K562 (cell line): ENCODE results near the gene SYS1. TPM values are rescaled to one million over a fixed set of nuclear protein-coding genes. Genes with fewer than 3 reads are reported as not detected.

Experiments
- CREBBP ChIP-seq: IDR thresholded peaks from one replicate; pipeline ENCODE4 v1.6.1; 2012; ENCODE audit warnings: low read depth, mild to moderate bottlenecking, control low read depth, inconsistent platforms, low read length
- ELF2 ChIP-seq: fragments of 250-450 bp; sonication (Bioruptor Pico); IDR thresholded peaks from 2 replicates; pipeline ENCODE4 v1.5.0; 2021; ENCODE audit warnings: mild to moderate bottlenecking
- GMEB1 ChIP-seq: fragments of 250-450 bp; sonication (Bioruptor Pico); IDR thresholded peaks from 2 replicates; pipeline ENCODE4 v1.4.0; 2020; ENCODE audit warnings: mild to moderate bottlenecking
- HDAC1 ChIP-seq, 2 experiments: fragments of 450-650 bp; IDR thresholded peaks; 2 replicates each; pipeline ENCODE4 v1.6.1; 2016 to 2017; ENCODE audit warnings: inconsistent platforms in 1 of 2, mild to moderate bottlenecking in 1 of 2, moderate library complexity in 1 of 2
- LCOR ChIP-seq: sonication (generic); formaldehyde crosslinking; IDR thresholded peaks from 2 replicates; pipeline ENCODE4 v1.8.0; 2022; ENCODE audit warnings: mild to moderate bottlenecking, missing genetic modification reagents
- NCOA6 ChIP-seq: fragments of 450-650 bp; IDR thresholded peaks from 2 replicates; pipeline ENCODE4 v1.6.1; 2017; ENCODE audit warnings: mild to moderate bottlenecking
- RAD21 ChIP-seq, 2 experiments: fragments of 250-450 bp in 1 of 2; fragments of 450-650 bp in 1 of 2; sonication (Bioruptor Pico) in 1 of 2; formaldehyde crosslinking in 1 of 2; IDR thresholded peaks in 1 of 2; conservative IDR thresholded peaks in 1 of 2; 2 replicates each; pipeline versions ENCODE4 v1.4.0 to v1.8.0; 2020 to 2022; ENCODE audit warnings: mild to moderate bottlenecking in 2 of 2, moderate library complexity in 1 of 2
- SETDB1 ChIP-seq: IDR thresholded peaks from one replicate; pipeline ENCODE4 v1.6.1; 2012; ENCODE audit warnings: low read length, control low read depth, inconsistent platforms
- SOX6 ChIP-seq: fragments of 450-650 bp; IDR thresholded peaks from 2 replicates; pipeline ENCODE4 v1.6.1; 2014; ENCODE audit warnings: mild to moderate bottlenecking
- STAG1 ChIP-seq: sonication (generic); formaldehyde crosslinking; IDR thresholded peaks from 2 replicates; pipeline ENCODE4 v1.5.0; 2020; ENCODE audit warnings: missing genetic modification reagents, borderline replicate concordance
- STAT5B ChIP-seq: fragments of 250-450 bp; sonication (Bioruptor Pico); IDR thresholded peaks from 2 replicates; pipeline ENCODE4 v1.8.0; 2021; ENCODE audit warnings: mild to moderate bottlenecking, inconsistent platforms
- ZNF280B ChIP-seq: fragments of 250-450 bp; sonication (Bioruptor Pico); IDR thresholded peaks from 2 replicates; pipeline ENCODE4 v1.5.1; 2021; ENCODE audit warnings: mild to moderate bottlenecking
- ZNF584 ChIP-seq: fragments of 200-800 bp; sonication (Bioruptor generic); IDR thresholded peaks from 2 replicates; pipeline ENCODE4 v1.6.1; 2016; ENCODE audit warnings: low read depth, mild to moderate bottlenecking, missing genetic modification characterization, missing compliant biosample characterization
- polyA plus RNA-seq, 8 experiments: library from polyadenylated mRNA; depleted of rRNA in 4 of 8; stranded (reverse) in 5 of 8; unstranded in 3 of 8; fragments of >200 nt; fragmentation: Nextera tagmentation in 2 of 8; fragmentation: Illumina TruSeq in 1 of 8; extraction: Ambion mirVana in 2 of 8; extraction: Trizol in 1 of 8; gene quantifications; 2 replicates each; pipeline versions ENCODE4 v1.2.1 to v1.2.3, GENCODE V29; 2011 to 2014; ENCODE audit warnings: inconsistent platforms in 1 of 8, missing spikeins in 1 of 8
- total RNA-seq, 7 experiments: library from RNA; depleted of rRNA in 6 of 7; stranded (reverse); fragments of >200 nt in 6 of 7; fragmentation: Illumina TruSeq in 2 of 7; extraction: Trizol in 2 of 7; gene quantifications; 2 replicates each; pipeline versions ENCODE4 v1.2.1 to v1.2.3, GENCODE V29; 2011 to 2021; ENCODE audit warnings: low replicate concordance in 1 of 7
- TF ChIP-seq, protein P1 (sequence below), 2 experiments: fragments of 150-350 bp in 1 of 2; IDR thresholded peaks; 2 replicates each; pipeline ENCODE4 v1.6.1; 2012 to 2016; ENCODE audit warnings: low read depth in 2 of 2, low read length in 2 of 2, mild to moderate bottlenecking in 1 of 2, moderate library complexity in 1 of 2
- TF ChIP-seq, protein P2 (sequence below): fragments of 250-450 bp; sonication (Bioruptor Pico); IDR thresholded peaks from 2 replicates; pipeline ENCODE4 v1.5.0; 2020; ENCODE audit warnings: mild to moderate bottlenecking, borderline replicate concordance
- TF ChIP-seq, protein P3 (sequence below): conservative IDR thresholded peaks from 2 replicates; pipeline ENCODE4 v1.6.1; 2011; ENCODE audit warnings: low read depth, mild to moderate bottlenecking, low read length; ENCODE audit not compliant: control insufficient read depth

SYS1 gene
- total and polyA plus RNA-seq, 9 of the 15 experiments (the other 6 are each of a cell fraction or from before 2014, with no cell fraction given), result 11.1 to 25.2 (median 17.5) TPM

DNA sequence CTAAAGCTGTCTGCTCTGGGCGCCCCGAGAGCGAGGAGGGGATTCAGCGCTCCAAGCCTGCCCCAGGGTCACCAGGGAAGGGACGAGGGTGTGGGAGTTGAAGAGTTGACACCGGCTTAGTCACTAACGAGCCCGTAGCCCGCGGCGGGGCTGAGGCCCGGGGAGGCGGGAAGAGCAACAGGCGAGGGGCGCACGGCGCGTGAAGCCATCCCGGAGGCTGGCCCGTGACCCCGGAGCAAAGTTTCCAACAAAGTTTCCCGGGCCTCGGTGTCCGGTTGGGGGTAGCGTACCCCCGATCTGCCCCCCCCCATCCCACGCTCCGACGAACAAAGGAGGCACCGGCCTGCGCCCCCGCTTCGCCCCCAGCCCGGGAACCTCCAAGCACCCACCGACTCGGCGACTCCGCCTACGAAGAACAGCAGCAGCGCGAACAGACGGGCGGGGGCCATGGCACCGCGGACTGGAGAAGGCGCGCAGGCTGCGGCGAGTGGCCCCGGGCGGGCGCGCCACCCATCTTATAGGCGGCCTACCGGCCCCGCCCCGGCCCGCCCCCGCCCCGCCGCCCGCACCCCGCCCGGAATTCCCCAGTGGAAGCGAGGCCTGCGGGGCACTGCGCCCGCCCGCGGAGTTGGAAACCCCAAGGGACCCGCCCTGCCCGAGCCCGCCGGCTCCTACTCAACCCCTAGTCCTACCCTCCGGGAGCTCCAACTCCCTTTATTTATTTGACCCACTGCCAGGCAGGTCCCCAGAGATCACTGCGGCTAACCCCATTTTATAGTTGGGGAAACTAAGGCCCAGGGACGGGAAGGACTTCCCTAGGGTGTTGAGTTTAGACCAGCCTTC is 14.8 kb upstream of the SYS1 start, which contains the start of gene SDC4 (continued):
- TF ChIP-seq, protein P1, sequence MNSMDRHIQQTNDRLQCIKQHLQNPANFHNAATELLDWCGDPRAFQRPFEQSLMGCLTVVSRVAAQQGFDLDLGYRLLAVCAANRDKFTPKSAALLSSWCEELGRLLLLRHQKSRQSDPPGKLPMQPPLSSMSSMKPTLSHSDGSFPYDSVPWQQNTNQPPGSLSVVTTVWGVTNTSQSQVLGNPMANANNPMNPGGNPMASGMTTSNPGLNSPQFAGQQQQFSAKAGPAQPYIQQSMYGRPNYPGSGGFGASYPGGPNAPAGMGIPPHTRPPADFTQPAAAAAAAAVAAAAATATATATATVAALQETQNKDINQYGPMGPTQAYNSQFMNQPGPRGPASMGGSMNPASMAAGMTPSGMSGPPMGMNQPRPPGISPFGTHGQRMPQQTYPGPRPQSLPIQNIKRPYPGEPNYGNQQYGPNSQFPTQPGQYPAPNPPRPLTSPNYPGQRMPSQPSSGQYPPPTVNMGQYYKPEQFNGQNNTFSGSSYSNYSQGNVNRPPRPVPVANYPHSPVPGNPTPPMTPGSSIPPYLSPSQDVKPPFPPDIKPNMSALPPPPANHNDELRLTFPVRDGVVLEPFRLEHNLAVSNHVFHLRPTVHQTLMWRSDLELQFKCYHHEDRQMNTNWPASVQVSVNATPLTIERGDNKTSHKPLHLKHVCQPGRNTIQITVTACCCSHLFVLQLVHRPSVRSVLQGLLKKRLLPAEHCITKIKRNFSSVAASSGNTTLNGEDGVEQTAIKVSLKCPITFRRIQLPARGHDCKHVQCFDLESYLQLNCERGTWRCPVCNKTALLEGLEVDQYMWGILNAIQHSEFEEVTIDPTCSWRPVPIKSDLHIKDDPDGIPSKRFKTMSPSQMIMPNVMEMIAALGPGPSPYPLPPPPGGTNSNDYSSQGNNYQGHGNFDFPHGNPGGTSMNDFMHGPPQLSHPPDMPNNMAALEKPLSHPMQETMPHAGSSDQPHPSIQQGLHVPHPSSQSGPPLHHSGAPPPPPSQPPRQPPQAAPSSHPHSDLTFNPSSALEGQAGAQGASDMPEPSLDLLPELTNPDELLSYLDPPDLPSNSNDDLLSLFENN (IDR thresholded peaks at IDR 0.05; ENCODE audit: low read depth in 2 of 2, low read length in 2 of 2), result peak in 1 of 2 experiments; percentile 77; a peak in 2 of 4 replicates
- TF ChIP-seq ELF2 (CRISPR knock-in tag) (peak; percentile 55; the same call in 1 of the 2 replicates), STAG1 (no peak), ZNF584 (CRISPR knock-in tag) (no peak), ZNF280B (CRISPR knock-in tag) (no peak), SETDB1 (no peak), SOX6 (no peak), NCOA6 (no peak), HDAC1 (IDR thresholded peaks at IDR 0.05) (peak in 1 of 2 experiments; percentile 37; a peak in 1 of 4 replicates), CREBBP (no peak), RAD21 (CRISPR knock-in tag; conservative IDR thresholded peaks at IDR 0.05 in 1 of 2, IDR thresholded peaks at IDR 0.05 in 1 of 2) (no peak), GMEB1 (0 out of 2 replicates have a peak, but pooled peaks have one; percentile 9), LCOR (no peak), STAT5B (no peak)
- TF ChIP-seq, protein P2, sequence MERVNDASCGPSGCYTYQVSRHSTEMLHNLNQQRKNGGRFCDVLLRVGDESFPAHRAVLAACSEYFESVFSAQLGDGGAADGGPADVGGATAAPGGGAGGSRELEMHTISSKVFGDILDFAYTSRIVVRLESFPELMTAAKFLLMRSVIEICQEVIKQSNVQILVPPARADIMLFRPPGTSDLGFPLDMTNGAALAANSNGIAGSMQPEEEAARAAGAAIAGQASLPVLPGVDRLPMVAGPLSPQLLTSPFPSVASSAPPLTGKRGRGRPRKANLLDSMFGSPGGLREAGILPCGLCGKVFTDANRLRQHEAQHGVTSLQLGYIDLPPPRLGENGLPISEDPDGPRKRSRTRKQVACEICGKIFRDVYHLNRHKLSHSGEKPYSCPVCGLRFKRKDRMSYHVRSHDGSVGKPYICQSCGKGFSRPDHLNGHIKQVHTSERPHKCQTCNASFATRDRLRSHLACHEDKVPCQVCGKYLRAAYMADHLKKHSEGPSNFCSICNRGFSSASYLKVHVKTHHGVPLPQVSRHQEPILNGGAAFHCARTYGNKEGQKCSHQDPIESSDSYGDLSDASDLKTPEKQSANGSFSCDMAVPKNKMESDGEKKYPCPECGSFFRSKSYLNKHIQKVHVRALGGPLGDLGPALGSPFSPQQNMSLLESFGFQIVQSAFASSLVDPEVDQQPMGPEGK (CRISPR knock-in tag), result no peak
- TF ChIP-seq, protein P3, sequence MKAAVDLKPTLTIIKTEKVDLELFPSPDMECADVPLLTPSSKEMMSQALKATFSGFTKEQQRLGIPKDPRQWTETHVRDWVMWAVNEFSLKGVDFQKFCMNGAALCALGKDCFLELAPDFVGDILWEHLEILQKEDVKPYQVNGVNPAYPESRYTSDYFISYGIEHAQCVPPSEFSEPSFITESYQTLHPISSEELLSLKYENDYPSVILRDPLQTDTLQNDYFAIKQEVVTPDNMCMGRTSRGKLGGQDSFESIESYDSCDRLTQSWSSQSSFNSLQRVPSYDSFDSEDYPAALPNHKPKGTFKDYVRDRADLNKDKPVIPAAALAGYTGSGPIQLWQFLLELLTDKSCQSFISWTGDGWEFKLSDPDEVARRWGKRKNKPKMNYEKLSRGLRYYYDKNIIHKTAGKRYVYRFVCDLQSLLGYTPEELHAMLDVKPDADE, result peak; percentile 47; the same call in 1 of the 2 replicates
